Choroid plexus epithelial cell (primary cell): Measurements from ENCODE around the gene FGR.
"Not testable (repeated sequence)": the region's sequence is repeated elsewhere in the genome, so short reads cannot be mapped to it uniquely, and the experiment has no call there.

Experiments
- DNase-seq: peaks from one replicate; pipeline ENCODE4 v3.0.0-alpha.2; 2010; ENCODE audit warnings: low read depth
- H3K4me3 ChIP-seq: 2 replicates; pipeline ENCODE4 v1.5.1; 2011; ENCODE audit warnings: low read depth, mild to moderate bottlenecking, control low read depth, low read length, moderate library complexity
- TF ChIP-seq, protein P1 (sequence below): conservative IDR thresholded peaks from 2 replicates; pipeline ENCODE4 v1.5.1; 2011; ENCODE audit warnings: low read depth, mild to moderate bottlenecking, control low read depth, inconsistent platforms, low read length, moderate library complexity

Gene FGR

DNA sequence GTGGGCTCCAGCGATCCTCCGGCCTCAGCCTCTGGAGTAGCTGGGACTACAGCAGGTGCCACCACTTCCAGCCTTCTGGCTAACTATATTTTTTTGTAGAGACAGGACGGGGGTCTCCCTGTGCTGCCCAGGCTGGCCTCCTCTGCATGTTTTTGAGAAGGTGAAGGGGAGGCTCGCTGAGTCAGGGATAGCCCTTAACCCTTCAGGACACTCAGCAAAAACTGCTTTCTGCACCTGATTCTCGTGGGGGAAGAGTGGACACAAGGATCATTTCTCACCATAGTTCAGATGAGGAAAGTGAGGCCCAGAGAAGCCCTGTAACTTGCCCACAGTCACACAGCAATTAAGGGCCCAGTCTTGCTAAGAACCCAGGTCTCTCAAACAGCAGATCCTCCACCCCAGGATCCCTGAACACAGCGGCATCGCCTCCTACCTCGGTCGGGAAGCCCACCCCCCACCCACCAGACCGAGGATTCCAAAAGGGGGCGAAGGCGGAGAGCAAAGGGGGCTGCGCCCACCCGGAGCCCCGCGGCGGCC lies 1.3 kb downstream of the FGR start:
- DNase-seq, result no peak
- peak overlapping the region; percentile 43 for H3K4me3 ChIP-seq
- TF ChIP-seq, protein P1, sequence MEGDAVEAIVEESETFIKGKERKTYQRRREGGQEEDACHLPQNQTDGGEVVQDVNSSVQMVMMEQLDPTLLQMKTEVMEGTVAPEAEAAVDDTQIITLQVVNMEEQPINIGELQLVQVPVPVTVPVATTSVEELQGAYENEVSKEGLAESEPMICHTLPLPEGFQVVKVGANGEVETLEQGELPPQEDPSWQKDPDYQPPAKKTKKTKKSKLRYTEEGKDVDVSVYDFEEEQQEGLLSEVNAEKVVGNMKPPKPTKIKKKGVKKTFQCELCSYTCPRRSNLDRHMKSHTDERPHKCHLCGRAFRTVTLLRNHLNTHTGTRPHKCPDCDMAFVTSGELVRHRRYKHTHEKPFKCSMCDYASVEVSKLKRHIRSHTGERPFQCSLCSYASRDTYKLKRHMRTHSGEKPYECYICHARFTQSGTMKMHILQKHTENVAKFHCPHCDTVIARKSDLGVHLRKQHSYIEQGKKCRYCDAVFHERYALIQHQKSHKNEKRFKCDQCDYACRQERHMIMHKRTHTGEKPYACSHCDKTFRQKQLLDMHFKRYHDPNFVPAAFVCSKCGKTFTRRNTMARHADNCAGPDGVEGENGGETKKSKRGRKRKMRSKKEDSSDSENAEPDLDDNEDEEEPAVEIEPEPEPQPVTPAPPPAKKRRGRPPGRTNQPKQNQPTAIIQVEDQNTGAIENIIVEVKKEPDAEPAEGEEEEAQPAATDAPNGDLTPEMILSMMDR, result no peak

DNA sequence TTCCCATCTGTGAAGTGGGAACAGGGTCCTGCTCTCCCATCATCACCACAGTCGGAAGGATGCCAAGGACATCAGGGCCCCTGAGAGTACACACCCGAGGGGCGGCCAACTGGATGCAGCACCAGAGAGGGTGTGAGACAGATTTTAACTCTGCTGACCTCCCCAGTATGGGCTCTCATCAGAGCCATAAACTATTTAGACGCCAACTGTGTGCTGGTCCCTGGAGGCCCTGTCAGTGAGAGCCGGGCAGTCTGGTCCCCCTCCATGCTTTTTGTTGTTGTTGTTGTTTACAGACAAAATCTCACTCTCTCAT lies 1.7 kb downstream of the FGR start:
- TF ChIP-seq, protein P1, result no peak
- no peak overlapping the region for H3K4me3 ChIP-seq
- DNase-seq, result no peak

DNA sequence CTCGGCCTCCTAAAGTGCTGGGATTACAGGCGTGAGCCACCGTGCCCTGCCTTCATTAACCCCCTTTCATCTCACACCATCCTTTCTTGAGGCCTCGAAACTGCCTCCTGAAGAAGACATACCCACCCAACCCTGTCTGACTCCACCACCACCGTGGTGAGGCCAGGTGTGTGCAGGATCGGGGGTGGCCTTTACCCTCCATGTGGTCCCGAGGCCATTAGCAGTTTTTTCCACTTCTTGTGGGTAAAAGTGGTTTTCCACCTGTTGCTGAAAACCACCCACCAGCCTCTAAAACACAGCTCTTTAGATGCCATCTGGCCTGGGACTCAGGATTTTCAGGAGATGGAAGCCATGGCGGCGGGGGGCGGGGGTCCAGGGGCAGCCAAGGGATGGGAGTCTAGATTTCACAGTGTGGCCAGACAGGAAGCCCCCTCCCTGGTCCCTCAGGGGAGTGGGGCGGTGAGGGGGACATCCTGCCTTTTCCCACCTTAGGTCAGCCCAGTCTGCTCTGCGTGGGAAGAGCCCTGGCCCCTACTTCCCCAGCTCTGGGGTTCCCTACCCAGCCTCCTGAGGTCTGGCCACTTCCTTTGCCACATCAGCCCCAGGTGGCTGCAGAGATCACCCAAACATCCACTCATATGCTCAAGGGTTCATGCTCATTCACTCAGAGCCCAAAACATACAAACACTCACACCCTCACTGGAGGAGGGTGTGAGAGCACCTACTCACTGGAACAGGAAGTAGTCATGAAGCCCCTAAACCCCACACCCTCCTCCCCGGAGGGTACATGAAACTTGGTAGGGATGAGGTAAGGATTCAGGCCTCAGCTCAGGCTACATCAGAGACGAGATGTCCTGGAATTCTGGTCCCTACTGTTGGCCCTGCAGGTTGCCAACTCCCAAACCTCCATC lies 2.3 kb downstream of the FGR start:
- no peak for DNase-seq
- no peak overlapping the region for H3K4me3 ChIP-seq
- TF ChIP-seq, protein P1, result no peak

DNA sequence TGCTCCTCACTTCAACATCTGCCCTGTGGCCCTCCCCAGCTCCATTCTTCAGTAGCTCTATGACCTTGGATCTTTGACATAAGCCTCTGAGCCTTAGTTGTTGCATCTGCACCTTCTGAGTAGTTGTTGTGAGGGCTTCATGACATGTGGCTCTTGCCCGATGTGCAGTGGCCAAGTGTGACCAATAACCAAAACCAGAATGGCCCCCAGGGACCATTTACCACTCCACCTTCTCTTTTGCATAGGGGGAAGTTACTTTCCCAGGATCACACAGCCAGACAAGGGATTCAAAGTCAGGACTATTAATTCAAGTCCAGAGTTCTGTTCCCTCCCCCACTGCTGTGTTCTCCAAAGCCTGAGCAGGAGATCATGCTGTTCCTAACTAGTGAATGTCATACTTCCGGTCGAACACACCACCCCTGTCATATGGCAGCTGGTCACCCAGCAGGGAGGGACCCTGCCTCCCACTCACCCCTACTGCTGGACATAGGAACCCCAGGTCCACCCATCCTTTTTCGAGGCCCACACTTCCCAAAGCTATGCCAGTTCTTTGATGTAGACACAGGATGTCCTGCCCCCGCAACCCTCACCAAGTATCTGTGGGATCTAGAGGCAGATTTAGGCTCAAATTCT lies 4.0 kb downstream of the FGR start:
- TF ChIP-seq, protein P1, result no peak
- DNase-seq, result no peak
- H3K4me3 ChIP-seq, result no peak overlapping the region

DNA sequence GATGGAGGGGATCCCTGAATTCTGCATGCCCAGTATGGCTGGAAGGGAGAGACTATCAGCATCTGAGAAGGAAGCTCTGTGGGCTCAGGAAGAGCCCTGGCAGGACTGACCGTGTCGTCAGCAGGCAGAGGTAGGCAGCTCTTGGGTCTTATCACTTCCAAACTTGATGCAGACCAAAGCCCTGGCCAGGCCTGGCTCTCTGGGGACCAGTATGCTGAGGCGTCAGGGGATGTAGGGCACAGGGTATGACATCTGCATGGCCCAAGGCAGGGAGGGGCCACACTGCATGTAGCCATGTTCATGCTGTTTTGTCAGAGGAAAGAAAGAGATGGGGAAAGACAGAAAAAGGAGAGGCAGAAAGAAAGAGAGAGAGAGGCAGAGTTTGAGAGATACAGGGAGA lies 6.3 kb downstream of the FGR start:
- TF ChIP-seq, protein P1, result no peak
- H3K4me3 ChIP-seq, result no peak overlapping the region
- no peak for DNase-seq

DNA sequence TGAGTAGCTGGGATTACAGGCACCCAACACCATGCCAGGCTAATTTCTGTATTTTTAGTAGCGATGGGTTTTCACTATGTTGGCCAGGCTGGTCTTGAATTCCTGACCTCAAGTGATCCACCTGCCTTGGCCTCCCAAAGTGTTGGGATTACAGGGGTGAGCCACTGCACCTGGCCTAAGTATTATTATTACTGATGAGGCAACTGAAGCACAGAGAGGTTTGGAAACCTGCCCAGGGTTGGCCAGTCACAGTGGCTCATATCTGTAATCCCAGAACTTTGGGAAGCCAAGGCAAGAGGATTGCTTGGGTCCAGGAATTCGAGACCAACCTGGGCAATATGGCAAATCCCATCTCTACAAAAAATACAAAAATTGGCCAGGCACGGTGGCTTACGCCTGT lies 7.3 kb downstream of the FGR start:
- not testable (repeated sequence) for DNase-seq, H3K4me3 ChIP-seq

DNA sequence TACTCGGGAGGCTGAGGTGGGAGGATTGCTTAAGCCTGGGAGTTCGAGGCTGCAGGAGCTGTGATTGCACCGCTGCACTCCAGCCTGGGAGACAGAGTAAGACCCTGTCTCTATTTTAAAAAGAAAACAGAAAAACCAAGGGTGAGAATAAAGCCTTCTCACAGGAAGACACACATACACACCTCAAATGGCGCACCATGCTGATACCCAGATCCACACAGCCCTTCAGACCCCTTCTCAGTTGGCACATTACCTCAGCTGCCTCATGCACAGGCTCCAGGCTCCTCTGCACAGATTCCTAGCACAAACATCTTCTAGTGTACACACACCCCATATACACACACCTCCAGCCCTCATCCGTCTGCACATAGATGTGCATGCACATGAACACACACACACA lies 7.9 kb downstream of the FGR start:
- H3K4me3 ChIP-seq, result no peak overlapping the region
- no peak for DNase-seq
- TF ChIP-seq, protein P1, result no peak
